Neutrophil (primary cell): Measurements from ENCODE around the gene NDUFV3.
"Not testable (repeated sequence)": the region's sequence is repeated elsewhere in the genome, so short reads cannot be mapped to it uniquely, and the experiment has no call there.

Experiments used
- H3K27ac ChIP-seq: fragments of 200-600 bp; sonication (generic); 2 replicates; pipeline ENCODE4 v1.5.1; 2016; ENCODE audit warnings: mild to moderate bottlenecking, moderate library complexity
- H3K27me3 ChIP-seq: fragments of 200-600 bp; sonication (generic); 2 replicates; pipeline ENCODE4 v1.6.0; 2016; ENCODE audit warnings: mild to moderate bottlenecking
- H3K36me3 ChIP-seq: fragments of 200-600 bp; sonication (generic); 2 replicates; pipeline ENCODE4 v1.5.1; 2017
- H3K4me1 ChIP-seq, 2 experiments: fragments of 200-600 bp in 1 of 2; sonication (generic) in 1 of 2; 1 replicate in 1 of 2; 2 replicates in 1 of 2; pipeline versions ENCODE4 v1.5.1 to v1.6.1; 2013 to 2016; ENCODE audit warnings: low read depth in 1 of 2, low read length in 1 of 2, mild to moderate bottlenecking in 1 of 2, moderate library complexity in 1 of 2; ENCODE audit not compliant: control insufficient read depth in 1 of 2, insufficient read depth in 1 of 2
- H3K4me3 ChIP-seq, 2 experiments: fragments of 200-600 bp in 1 of 2; sonication (generic) in 1 of 2; 1 replicate in 1 of 2; 2 replicates in 1 of 2; pipeline ENCODE4 v1.5.1; 2013 to 2016; ENCODE audit warnings: low read depth in 1 of 2, low read length in 1 of 2, mild to moderate bottlenecking in 1 of 2, moderate library complexity in 1 of 2
- H3K9me3 ChIP-seq: fragments of 200-600 bp; sonication (generic); 2 replicates; pipeline ENCODE4 v1.5.1; 2016
- CTCF ChIP-seq: fragments of 200-600 bp; sonication (generic); IDR thresholded peaks from 2 replicates; pipeline ENCODE4 v1.5.1; 2016; ENCODE audit warnings: antibody characterized with exemption

Gene NDUFV3

DNA sequence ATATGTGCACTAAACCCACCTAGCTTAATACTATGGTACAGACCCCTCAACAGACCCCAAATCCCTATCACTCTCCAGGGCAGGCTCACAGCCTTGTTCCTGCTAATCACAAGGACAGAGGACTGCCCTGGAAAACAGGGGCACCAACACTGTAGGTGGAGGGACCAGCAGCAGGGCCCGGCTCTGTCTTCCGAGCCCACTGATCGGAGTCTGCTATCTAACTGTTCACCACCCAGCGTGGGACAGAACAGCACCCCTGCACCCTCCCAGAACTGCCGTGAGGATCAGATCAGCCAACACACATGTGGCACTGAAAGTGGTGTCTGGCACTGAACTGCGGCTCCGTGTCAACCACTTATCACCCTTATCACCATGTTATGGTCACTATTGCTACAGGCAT lies 20.0 kb upstream of the NDUFV3 start:
- Histone ChIP-seq H3K9me3 (no peaks in the 10 kb centered on the region), H3K27me3 (no peaks in the 10 kb centered on the region), H3K27ac (no peak overlapping the region), H3K4me1 (peaks cover 0 to 2% of the 10 kb centered on the region in 2 experiments), H3K36me3 (peaks cover 32% of the 10 kb centered on the region), H3K4me3 (no peak overlapping the region)
- TF ChIP-seq CTCF, result no peak

- H3K9me3 ChIP-seq, result not testable (repeated sequence)
Observed at GRCh38 chr21:42875811-42876210, 17.3 kb upstream of the NDUFV3 start.

DNA sequence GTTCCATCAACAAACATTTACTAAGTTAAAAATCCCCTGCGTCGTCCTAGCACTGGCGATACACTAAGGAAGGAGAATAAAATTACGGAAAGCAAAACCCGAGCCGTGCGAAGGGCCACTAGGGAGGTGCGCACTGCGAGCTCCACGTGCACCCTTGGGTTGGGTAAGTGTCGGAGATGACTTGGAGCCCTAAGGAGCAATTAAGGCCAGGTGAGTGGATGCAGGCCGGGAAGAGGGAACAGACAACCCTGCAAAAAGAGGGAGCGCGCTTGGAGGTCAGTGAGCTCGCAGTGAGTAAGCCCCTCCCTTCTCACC lies 14.5 kb upstream of the NDUFV3 start:
- no peak for TF ChIP-seq CTCF
- Histone ChIP-seq H3K4me1 (peaks cover 23 to 25% of the 10 kb centered on the region in 2 experiments), H3K36me3 (no peaks in the 10 kb centered on the region), H3K27me3 (no peaks in the 10 kb centered on the region), H3K4me3 (peak overlapping the region; percentile 63 to 92), H3K27ac (peak overlapping the region; percentile 84), H3K9me3 (no peaks in the 10 kb centered on the region)

More at GRCh38 chr21:42875811-42876210, 17.3 kb upstream of the NDUFV3 start:
- H3K27me3 ChIP-seq, H3K4me3 ChIP-seq, H3K27ac ChIP-seq: not testable (repeated sequence)
- peaks cover 23 to 24% of the 10 kb centered on the region in 2 experiments for H3K4me1 ChIP-seq
- peaks cover 21% of the 10 kb centered on the region for H3K36me3 ChIP-seq

GRCh38 chr21:42878993-42879787 lies 13.9 kb upstream of the NDUFV3 start, which contains the start of gene WDR4:
Gene WDR4, minus strand, starts transcription at chr21:42879539. Its CDS starts 44 bp downstream, at chr21:42879495.
- peak within 1 kb of the TSS; percentile 84 for H3K27ac ChIP-seq
- H3K4me1 ChIP-seq, result peaks cover 23 to 25% of the 10 kb centered on the region in 2 experiments
- H3K27me3 ChIP-seq, result no peaks in the 10 kb centered on the region
- no peaks in the 10 kb centered on the region for H3K36me3 ChIP-seq
- TF ChIP-seq CTCF, result peak; percentile 48
- peak within 1 kb of the TSS; percentile 63 to 92 for H3K4me3 ChIP-seq
- H3K9me3 ChIP-seq, result no peaks in the 10 kb centered on the region

- peak overlapping the region; percentile 63 to 92 for H3K4me3 ChIP-seq
- H3K36me3 ChIP-seq, result no peaks in the 10 kb centered on the region
- TF ChIP-seq CTCF, result no peak
- H3K9me3 ChIP-seq, result no peaks in the 10 kb centered on the region
- H3K27me3 ChIP-seq, result no peaks in the 10 kb centered on the region
- H3K4me1 ChIP-seq, result peaks cover 23 to 25% of the 10 kb centered on the region in 2 experiments
- peak overlapping the region; percentile 84 for H3K27ac ChIP-seq
Observed at GRCh38 chr21:42880352-42880751, 12.8 kb upstream of the NDUFV3 start.

DNA sequence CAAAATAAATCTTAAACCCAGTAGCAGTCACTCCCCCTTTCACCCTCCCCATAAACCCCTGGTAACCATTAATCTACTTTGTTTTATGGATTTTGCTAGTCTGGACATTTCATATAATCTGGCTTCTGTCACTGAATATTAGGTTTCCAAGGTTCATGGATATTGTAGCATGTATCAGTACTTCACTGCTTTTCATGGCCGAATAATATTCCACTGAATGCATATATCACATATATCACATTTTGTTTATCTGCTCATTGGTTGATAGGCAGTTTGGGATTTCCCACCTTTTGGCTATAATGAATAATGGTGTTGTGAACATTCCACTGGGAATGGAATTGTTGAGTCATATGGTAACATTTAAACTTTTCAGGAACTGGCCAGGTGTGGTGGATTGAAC lies 9.2 kb upstream of the NDUFV3 start:
- Histone ChIP-seq H3K27me3 (no peaks in the 10 kb centered on the region), H3K4me1 (peaks cover 15 to 16% of the 10 kb centered on the region in 2 experiments), H3K27ac (no peak overlapping the region), H3K9me3 (no peaks in the 10 kb centered on the region), H3K36me3 (no peaks in the 10 kb centered on the region), H3K4me3 (no peak overlapping the region)
- TF ChIP-seq CTCF, result no peak
